Measurements from ENCODE around the gene CEP250.

- no peak for TF ChIP-seq CTCF (IDR thresholded peaks at IDR 0.05)
- TF ChIP-seq ZFX (IDR thresholded peaks at IDR 0.05; ENCODE audit: borderline replicate concordance), result no peak
These were observed 10.6 kb downstream of the CEP250 start for GRCh38 chr20:35465976-35466375.

Data from 22Rv1 (cell line).